LNCAP (cell line): ENCODE results near the gene CALHM3.

Source experiments
- TF ChIP-seq, protein P1 (sequence below): fragments of 450-650 bp; IDR thresholded peaks from 2 replicates; pipeline ENCODE4 v1.5.1; 2017; ENCODE audit warnings: mild to moderate bottlenecking

The CALHM3 gene

DNA sequence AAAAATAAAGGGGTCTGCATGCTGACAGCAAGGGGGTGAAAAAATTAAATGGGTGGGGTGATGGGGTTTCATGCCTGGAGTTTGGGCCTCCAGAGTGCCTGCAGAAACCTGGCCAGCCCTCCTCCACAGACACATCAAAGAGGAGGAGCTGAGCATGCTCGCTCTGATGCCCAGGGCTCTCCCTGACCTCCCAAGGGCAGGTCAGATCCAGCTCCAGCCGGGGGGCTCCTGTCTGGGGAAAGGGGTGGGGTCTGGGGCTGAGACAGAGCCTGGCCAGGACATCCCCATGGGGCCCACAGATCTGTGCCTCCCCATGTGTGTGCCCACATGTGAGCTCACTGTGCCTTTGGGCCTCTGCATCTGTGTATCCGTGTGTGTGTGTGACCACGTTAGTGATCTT lies 19.4 kb downstream of the CALHM3 start:
- TF ChIP-seq, protein P1, sequence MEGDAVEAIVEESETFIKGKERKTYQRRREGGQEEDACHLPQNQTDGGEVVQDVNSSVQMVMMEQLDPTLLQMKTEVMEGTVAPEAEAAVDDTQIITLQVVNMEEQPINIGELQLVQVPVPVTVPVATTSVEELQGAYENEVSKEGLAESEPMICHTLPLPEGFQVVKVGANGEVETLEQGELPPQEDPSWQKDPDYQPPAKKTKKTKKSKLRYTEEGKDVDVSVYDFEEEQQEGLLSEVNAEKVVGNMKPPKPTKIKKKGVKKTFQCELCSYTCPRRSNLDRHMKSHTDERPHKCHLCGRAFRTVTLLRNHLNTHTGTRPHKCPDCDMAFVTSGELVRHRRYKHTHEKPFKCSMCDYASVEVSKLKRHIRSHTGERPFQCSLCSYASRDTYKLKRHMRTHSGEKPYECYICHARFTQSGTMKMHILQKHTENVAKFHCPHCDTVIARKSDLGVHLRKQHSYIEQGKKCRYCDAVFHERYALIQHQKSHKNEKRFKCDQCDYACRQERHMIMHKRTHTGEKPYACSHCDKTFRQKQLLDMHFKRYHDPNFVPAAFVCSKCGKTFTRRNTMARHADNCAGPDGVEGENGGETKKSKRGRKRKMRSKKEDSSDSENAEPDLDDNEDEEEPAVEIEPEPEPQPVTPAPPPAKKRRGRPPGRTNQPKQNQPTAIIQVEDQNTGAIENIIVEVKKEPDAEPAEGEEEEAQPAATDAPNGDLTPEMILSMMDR = no peak

DNA sequence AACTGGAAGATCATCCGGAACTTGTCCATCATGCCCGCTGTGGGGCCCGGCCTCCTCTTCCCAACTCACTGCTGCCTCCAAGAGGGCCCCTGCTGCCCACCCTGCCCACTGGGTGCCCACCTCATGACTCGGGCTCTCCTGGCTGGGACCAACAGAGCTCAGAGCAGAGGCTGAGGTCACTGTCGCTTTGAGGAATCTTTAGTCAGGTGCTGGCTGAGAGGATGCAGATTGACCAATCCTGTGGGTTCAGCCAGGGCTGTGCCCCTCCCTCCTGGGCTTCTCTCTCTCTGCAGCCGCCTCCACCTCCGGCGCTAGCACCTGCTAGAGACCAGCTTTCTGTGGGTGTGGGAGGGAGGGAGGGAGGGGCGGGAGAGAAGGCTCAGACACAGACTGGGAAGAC lies 20.3 kb downstream of the CALHM3 start, which contains the start of gene CALHM1:
TSS of gene CALHM1 (minus strand) at position 181 of the 400 bp plus-strand sequence. CDS start at position 32, 149 bp downstream.
- TF ChIP-seq, protein P1 = no peak

DNA sequence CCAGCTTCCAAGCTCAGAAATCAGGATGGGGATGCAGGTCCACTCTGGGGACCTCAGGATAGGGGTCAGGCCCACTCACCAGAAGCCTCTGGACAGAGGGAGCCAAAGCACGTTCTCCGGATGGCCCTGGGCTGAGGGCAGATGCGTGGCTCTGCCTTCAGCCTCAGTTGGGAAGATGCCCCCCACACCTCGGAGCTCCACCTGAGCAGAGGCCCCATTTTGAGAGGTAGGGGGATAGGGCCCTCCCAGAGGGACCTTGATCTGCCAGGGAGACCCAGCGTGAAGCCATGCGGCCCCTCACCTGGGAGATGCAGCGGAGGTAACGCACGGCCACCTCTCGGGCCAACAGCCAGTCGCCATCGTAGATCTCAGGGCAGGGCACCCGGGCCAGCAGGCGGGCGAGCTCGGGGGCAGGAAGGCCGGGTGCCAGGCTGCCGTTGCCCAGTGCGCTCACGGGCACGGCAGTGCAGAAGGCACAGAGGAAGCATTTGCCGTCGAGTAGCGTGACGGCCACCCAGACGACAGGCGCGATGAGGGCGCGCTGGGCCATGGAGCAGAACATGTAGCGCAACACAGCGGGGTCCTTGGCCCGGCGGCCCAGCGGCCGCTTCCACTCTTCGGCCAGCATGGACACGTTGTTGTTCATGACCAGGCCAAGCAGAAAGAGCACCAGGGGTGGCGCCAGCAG lies 21.0 kb downstream of the CALHM3 start:
- TF ChIP-seq, protein P1 = no peak

DNA sequence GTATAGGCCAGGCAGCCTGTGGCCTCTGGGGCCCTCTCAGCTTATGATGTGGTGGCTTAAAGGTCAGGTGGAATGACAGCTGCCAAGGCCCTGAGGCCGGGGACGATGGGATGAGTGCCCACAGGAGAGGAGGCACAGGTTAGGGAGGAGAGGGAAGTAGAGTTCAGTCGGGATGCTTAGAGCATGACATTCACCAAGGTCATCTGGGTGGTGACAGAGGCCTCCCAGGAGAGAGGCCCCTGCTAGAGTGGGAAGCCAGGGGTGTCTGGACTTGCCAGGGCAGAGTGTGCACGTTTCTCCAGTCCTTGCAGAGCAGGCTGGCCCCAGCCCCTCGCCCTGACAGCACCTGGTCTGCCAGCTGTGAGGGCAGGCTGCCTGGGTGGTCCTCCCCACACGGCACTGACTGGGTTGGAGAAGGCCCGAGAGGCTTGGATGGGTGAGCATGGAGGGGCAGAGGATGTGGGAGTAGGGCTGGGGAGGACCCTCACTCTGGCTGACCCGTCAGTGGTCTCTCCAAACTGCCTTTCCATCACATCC lies 21.8 kb downstream of the CALHM3 start:
- TF ChIP-seq, protein P1 = no peak

DNA sequence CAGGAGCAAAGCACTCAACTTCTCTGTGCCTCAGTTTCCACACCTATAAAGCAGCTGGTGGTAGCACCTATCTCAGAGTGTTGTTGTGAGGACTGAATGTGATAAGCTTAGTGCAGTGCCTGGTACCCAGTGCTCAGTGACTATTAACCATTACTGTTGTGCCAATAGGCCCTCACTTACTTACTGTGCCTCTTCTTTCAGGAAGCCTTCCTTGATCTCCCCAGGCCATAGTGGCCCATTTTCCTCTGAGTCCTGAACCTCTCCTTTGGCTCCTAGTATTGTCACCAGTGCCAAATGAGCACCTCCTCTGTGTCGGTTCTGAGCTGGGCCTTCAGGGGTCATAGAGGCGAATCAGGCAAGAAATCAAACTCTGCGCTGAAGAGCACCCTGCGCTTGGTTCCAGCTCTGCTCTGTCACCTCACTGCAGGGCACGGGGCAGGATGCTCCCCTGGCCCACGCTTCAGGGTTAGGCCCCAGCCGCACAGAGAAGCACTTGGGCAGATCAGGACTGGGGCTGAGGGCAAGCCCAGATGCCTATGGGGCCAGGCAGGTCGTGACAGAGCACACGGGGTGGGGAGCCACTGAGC lies 22.9 kb downstream of the CALHM3 start:
- TF ChIP-seq, protein P1 = no peak

DNA sequence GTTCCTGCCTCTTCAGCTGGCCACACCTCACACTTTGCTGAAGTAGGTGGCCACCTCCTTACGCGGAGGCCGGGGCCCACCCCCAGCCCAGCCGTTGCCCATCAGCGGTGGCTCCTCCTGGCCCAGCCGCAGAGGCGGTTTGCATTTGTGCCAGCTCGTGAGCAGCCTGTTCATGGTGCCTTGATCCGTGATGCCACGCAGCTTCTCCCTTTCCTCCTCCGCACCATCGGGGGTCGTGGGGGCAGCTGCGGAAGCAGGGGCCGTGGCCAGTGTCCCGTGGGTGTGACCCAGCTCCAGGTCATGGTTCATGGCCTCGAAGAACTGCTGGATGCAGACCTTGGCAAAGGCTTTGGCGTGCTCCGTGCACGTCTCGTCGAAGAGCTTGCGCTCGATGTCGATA lies 23.8 kb downstream of the CALHM3 start:
- TF ChIP-seq, protein P1 = no peak

DNA sequence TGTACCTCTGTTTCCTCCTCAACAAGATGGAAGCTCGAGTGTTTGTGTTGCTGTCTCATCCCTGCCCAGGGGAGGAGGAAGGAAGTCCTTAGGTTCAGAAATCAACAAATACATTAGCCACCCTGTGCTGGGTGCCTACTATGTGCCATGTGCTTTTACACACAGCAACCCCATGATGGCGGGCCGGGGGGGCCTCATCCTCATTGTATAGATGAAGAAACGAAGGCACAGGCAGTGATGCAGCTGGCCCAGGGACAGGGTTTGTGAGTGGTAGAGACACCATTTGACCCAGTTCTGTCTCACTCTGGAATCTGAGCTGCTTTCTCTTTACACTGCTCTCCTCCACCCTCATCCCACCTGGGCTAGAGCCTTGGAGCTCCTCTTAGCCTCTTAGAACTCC lies 25.0 kb downstream of the CALHM3 start:
- TF ChIP-seq, protein P1 = no peak
